Measurements from ENCODE around the gene ZBTB37.

GRCh38 chr1:173878251-173878650 lies 10.1 kb downstream of the ZBTB37 start:
- TF ChIP-seq CTCF (IDR thresholded peaks at IDR 0.05; ENCODE audit: low read depth, low read length) (no peak), EZH2phosphoT487 (IDR thresholded peaks at IDR 0.05; ENCODE audit: low read depth) (no peak)
